Psoas muscle (tissue), 8 donors: Measurements from ENCODE around the gene MTPN. TPM values are rescaled to one million over a fixed set of nuclear protein-coding genes. Genes with fewer than 3 reads are reported as not detected.

Source experiments
- ATAC-seq, 4 donors: fragments of 200-7000 bp; cut with Tn5 transposase; one replicate each; pipeline ENCODE4 v1.9.1; 2020; ENCODE audit warnings: moderate library complexity in 3 of 4, mild to moderate bottlenecking in 2 of 4
- DNase-seq, 2 donors: peaks; one replicate each; pipeline ENCODE4 v3.0.0-alpha.2; 2020
- H3K27ac ChIP-seq: fragments of 200-600 bp; one replicate; pipeline ENCODE4 v1.8.0; 2022
- H3K27me3 ChIP-seq, 3 donors: fragments of 200-600 bp in 1 of 3; one replicate each; pipeline versions ENCODE4 v1.6.1 to v1.8.0; 2013 to 2022; ENCODE audit warnings: low read length in 2 of 3, mild to moderate bottlenecking in 2 of 3, moderate library complexity in 1 of 3; ENCODE audit not compliant: insufficient read depth in 3 of 3
- H3K36me3 ChIP-seq, 2 donors: fragments of 200-600 bp in 1 of 2; one replicate each; pipeline versions ENCODE4 v1.6.1 to v1.8.0; 2013 to 2022; ENCODE audit warnings: low read depth in 1 of 2, mild to moderate bottlenecking in 1 of 2, moderate library complexity in 1 of 2; ENCODE audit not compliant: insufficient read depth in 1 of 2
- H3K4me1 ChIP-seq: fragments of 200-600 bp; one replicate; pipeline ENCODE4 v1.8.0; 2022
- H3K4me3 ChIP-seq: fragments of 200-600 bp; one replicate; pipeline ENCODE4 v1.8.0; 2022; ENCODE audit warnings: mild to moderate bottlenecking
- H3K9me3 ChIP-seq: fragments of 200-600 bp; one replicate; pipeline ENCODE4 v1.8.0; 2022
- WGBS, 3 donors: extraction: QIAGEN DNeasy Blood & Tissue Kit; methylation state at CpG; one replicate each; pipeline versions ENCODE4 v1.1.6 to v1.1.7; 2013; 5-methylcytosine and 5-hydroxymethylcytosine counted together
- intact Hi-C, 2 donors: fragments of 100-400 bp; cut with DNase I; formaldehyde crosslinking; loops; one replicate each; pipeline versions ENCODE4 v1.11.0 to v1.14.2; 2022
- polyA plus RNA-seq, 3 donors: library from polyadenylated mRNA; stranded (reverse); fragments of 200-250 nt; gene quantifications; one replicate each; pipeline ENCODE4 v1.2.3, GENCODE V29; 2013
- total RNA-seq, 4 donors: library from RNA; stranded (reverse); fragmentation: NEBNext Ultra II Directional in 2 of 4; extraction: Animal tissue kit (Norgen Biotek cat#: 25700) in 2 of 4; gene quantifications; one replicate each; pipeline versions ENCODE4 v1.2.1 to v1.2.4, GENCODE V29; 2021 to 2023
- TF ChIP-seq, protein P1 (sequence below): fragments of 200-600 bp; IDR thresholded peaks from one replicate; pipeline ENCODE4 v1.8.0; 2022; ENCODE audit warnings: antibody characterized with exemption
- donor health status: healthy with polysubstance abuse.
- donor health status: DM: no; HTN: no; CAD: no; lungs with moderate emphysema.
- donor health status: Bipolar disorder and iron deficiency.
- donor health status: healthy.
- donor health status: DM: yes; HTN: yes; CAD: no.
- donor health status: DM: no; HTN: no; CAD: no.
- donor health status: DM: no; HTN: no; CAD: no.
- donor health status: DM: yes; HTN: yes; CAD: no.

The MTPN gene
- total and polyA plus RNA-seq, 7 donors, result 41.4 to 107 (median 62.4) TPM

DNA sequence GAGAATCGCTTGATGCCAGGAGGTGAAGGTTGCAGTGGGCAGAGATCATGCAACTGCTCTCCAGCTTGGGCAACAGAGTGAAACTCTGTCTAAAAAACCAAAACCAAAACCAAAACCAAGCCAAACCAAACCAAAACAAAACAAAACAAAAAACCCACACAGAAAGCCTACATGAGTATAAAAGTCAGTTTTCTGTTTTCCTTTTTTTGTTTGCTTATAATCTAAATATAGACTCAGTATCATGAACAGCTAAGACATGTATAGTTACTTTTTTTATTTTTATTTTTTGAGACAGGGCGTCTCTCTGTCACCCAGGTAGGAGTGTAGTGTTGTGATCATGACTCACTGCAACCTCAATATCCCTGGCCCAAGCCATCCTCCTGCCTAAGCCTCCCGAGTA lies 16.8 kb upstream of the MTPN start:
- H3K27me3 ChIP-seq, result no peaks in the 10 kb centered on the region
- H3K4me3 ChIP-seq, result no peak overlapping the region
- H3K36me3 ChIP-seq, result no peaks in the 10 kb centered on the region
- H3K9me3 ChIP-seq, result no peaks in the 10 kb centered on the region
- H3K4me1 ChIP-seq, result no peaks in the 10 kb centered on the region
- intact Hi-C loops, result no loop called here
- DNase-seq (no peak), ATAC-seq (no peak)
- no peak overlapping the region for H3K27ac ChIP-seq
- TF ChIP-seq, protein P1, sequence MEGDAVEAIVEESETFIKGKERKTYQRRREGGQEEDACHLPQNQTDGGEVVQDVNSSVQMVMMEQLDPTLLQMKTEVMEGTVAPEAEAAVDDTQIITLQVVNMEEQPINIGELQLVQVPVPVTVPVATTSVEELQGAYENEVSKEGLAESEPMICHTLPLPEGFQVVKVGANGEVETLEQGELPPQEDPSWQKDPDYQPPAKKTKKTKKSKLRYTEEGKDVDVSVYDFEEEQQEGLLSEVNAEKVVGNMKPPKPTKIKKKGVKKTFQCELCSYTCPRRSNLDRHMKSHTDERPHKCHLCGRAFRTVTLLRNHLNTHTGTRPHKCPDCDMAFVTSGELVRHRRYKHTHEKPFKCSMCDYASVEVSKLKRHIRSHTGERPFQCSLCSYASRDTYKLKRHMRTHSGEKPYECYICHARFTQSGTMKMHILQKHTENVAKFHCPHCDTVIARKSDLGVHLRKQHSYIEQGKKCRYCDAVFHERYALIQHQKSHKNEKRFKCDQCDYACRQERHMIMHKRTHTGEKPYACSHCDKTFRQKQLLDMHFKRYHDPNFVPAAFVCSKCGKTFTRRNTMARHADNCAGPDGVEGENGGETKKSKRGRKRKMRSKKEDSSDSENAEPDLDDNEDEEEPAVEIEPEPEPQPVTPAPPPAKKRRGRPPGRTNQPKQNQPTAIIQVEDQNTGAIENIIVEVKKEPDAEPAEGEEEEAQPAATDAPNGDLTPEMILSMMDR, result no peak
- 85 to 90% (median 86%) methylated on average over 3 of the region's 3 CpGs for WGBS, 3 donors

DNA sequence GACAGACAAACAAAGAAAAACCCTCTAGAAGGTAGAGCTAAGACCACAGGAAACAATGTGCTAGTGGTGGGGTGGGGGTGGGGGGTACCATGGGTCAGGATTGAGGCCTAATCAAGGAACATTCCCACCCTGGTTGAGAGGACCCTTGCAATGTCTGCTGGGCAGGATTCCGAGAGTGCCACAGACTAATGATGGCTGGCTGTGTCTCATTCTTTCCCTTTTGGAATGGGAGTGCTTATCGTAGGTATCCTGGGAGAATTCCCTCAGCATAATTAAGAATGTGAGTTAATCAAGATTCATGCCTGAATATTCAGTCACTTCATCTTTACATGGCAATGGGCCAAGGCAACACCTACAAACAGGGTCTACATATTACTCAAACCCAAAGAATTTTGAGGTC lies 14.7 kb upstream of the MTPN start:
- TF ChIP-seq, protein P1, result no peak
- intact Hi-C loops, result no loop called here

DNA sequence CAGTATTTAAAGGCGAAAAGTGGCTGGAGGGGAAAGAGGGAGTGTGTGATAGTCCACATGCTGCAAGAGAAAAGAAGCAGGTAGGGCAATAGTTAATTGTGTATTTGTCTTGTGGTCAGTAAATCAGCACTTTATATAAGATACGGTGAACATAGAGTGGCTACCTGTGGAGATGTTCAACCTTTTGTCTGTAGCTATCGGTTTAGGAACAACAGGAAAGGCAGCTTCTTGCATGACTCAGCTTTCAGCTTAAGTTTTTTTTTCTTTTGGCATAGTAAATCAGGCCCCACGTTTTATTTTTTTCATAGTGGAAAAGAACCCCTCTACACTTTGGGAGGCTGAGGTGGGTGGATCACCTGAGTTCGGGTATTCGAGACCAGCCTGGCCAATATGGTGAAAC lies 14.2 kb upstream of the MTPN start:
- ATAC-seq, result no peak
- WGBS, 3 donors, result 65 to 78% (median 75%) methylated on average over 6 of the region's 6 CpGs
- no peaks in the 10 kb centered on the region for H3K9me3 ChIP-seq
- no peaks in the 10 kb centered on the region for H3K36me3 ChIP-seq
- no peak overlapping the region for H3K4me3 ChIP-seq
- H3K27ac ChIP-seq, result no peak overlapping the region
- intact Hi-C loops, result no loop called here
- H3K27me3 ChIP-seq, result no peaks in the 10 kb centered on the region
- TF ChIP-seq, protein P1, result no peak
- no peak for DNase-seq
- no peaks in the 10 kb centered on the region for H3K4me1 ChIP-seq

More for the DNA sequence above, 14.7 kb upstream of the MTPN start:
- 88 to 93% (median 91%) methylated on average over 2 of the region's 2 CpGs for WGBS, 3 donors
- Histone ChIP-seq H3K4me3 (no peak overlapping the region), H3K4me1 (no peaks in the 10 kb centered on the region), H3K9me3 (no peaks in the 10 kb centered on the region), H3K27ac (no peak overlapping the region), H3K36me3 (no peaks in the 10 kb centered on the region), H3K27me3 (no peaks in the 10 kb centered on the region)
- DNase-seq (no peak), ATAC-seq (no peak)

DNA sequence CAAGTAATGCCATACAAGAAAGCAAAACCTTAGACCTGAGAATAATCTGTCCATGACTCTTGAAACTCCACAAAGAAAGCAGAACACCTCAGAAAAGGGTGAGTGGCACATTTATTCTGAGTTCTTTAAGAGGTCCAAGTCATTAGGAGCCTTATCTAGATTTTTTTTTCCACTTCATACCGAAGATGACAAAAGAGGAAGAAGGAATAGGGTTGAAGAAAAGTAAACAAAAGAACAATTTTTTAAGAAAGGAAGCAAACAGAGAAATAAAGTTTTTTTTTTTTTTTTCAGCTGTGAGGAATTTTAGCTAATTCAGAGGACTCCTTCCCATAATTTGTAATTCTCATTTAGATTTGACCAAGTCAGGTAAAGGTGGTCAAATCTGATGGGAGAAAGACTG lies 13.1 kb upstream of the MTPN start:
- Histone ChIP-seq H3K4me3 (no peak overlapping the region), H3K36me3 (no peaks in the 10 kb centered on the region), H3K4me1 (no peaks in the 10 kb centered on the region), H3K9me3 (no peaks in the 10 kb centered on the region), H3K27ac (no peak overlapping the region), H3K27me3 (no peaks in the 10 kb centered on the region)
- TF ChIP-seq, protein P1, result no peak
- no peak for ATAC-seq
- intact Hi-C loops, result no loop called here
- 76 to 84% (median 78%) methylated on average over 1 of the region's 1 CpG for WGBS, 3 donors
- DNase-seq, result no peak

DNA sequence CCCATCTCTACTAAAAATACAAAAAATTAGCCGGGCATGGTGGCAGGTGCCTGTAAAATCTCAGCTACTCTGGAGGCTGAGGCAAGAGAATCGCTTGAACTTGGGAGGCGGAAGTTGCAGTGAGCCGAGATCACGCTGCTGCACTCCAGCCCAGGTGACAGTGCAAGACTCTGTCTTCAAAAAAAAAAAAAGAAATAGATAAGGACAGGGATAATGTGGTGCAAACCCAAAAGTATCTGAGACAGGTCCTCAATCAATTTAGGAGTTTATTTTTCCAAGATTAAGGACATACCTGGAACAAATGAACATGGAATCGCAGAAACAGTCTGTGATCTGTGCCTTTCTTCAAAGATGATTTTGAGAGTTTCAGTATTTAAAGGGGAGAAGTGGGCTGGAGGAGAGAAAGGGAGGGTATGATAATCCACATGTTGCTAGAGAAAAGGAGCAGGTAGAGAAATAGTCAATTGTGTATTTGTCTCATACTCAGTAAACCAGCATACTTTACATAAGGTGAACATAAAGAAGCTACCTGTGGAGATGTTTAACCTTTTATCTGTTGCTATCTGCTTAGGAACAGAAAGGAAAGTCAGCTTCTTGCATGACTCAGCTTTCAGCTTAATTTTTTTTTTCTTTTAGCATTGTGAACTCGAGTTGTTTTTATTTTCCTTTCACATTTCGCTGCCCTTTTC lies 4.9 kb upstream of the MTPN start:
- no peaks in the 10 kb centered on the region for H3K36me3 ChIP-seq
- intact Hi-C loops, result no loop called here
- peaks cover 17% of the 10 kb centered on the region for H3K4me1 ChIP-seq
- no peak overlapping the region for H3K27ac ChIP-seq
- H3K9me3 ChIP-seq, result no peaks in the 10 kb centered on the region
- TF ChIP-seq, protein P1, result no peak
- H3K27me3 ChIP-seq, result no peaks in the 10 kb centered on the region
- DNase-seq (no peak), ATAC-seq (no peak)
- 84 to 86% (median 85%) methylated on average over 8 of the region's 8 CpGs for WGBS, 3 donors
- H3K4me3 ChIP-seq, result no peak overlapping the region
